ENCODE measurements around the gene TSHR. TPM values are rescaled to one million over a fixed set of nuclear protein-coding genes. Genes with fewer than 3 reads are reported as not detected.

TSHR gene
- total and polyA plus RNA-seq, 2 donors = 10.3 to 20.1 TPM

GRCh38 chr14:80979951-80980350 lies 24.5 kb downstream of the TSHR start:
- WGBS = 84% methylated on average over 2 of the region's 2 CpGs
- H3K9me3 ChIP-seq (ENCODE audit: control insufficient read depth in 2 of 2, insufficient read depth in 1 of 2, low read length in 1 of 2) = no peaks in the 10 kb centered on the region
- no peak for DNase-seq (ENCODE audit: low read depth in 6 of 9, low spot score in 9 of 9)

GRCh38 chr14:80981156-80981555 lies 25.7 kb downstream of the TSHR start:
- peaks cover 60 to 67% of the 10 kb centered on the region in 2 donors for H3K4me1 ChIP-seq (ENCODE audit: control insufficient read depth in 2 of 2, insufficient read depth in 2 of 2, low read length in 2 of 2)
- DNase-seq (ENCODE audit: low read depth in 6 of 9, low spot score in 9 of 9) = no peak
- peaks cover 2 to 6% of the 10 kb centered on the region in 2 donors for H3K36me3 ChIP-seq (ENCODE audit: control insufficient read depth in 2 of 2, insufficient read depth in 2 of 2, low read length in 1 of 2)
- no peaks in the 10 kb centered on the region for H3K27me3 ChIP-seq (ENCODE audit: control insufficient read depth in 2 of 2, insufficient read depth in 1 of 2, low read length in 1 of 2)
- no peak overlapping the region for H3K4me3 ChIP-seq (ENCODE audit: low read length in 2 of 2)
- no peaks in the 10 kb centered on the region for H3K9me3 ChIP-seq (ENCODE audit: control insufficient read depth in 2 of 2, insufficient read depth in 1 of 2, low read length in 1 of 2)
- 90% methylated on average over 3 of the region's 3 CpGs for WGBS
- H3K27ac ChIP-seq (ENCODE audit: low read depth in 1 of 2, low read length in 1 of 2) = peak overlapping the region in 1 of 2 donors; percentile 70

More at GRCh38 chr14:80979951-80980350, 24.5 kb downstream of the TSHR start:
- H3K36me3 ChIP-seq (ENCODE audit: control insufficient read depth in 2 of 2, insufficient read depth in 2 of 2, low read length in 1 of 2) = peaks cover 3 to 6% of the 10 kb centered on the region in 2 donors
- H3K4me1 ChIP-seq (ENCODE audit: control insufficient read depth in 2 of 2, insufficient read depth in 2 of 2, low read length in 2 of 2) = peaks cover 59 to 69% of the 10 kb centered on the region in 2 donors
- no peak overlapping the region for H3K4me3 ChIP-seq (ENCODE audit: low read length in 2 of 2)
- H3K27me3 ChIP-seq (ENCODE audit: control insufficient read depth in 2 of 2, insufficient read depth in 1 of 2, low read length in 1 of 2) = no peaks in the 10 kb centered on the region
- peak overlapping the region; percentile 8 to 96 for H3K27ac ChIP-seq (ENCODE audit: low read depth in 1 of 2, low read length in 1 of 2)

GRCh38 chr14:80981673-80982072 lies 26.3 kb downstream of the TSHR start:
- H3K27me3 ChIP-seq (ENCODE audit: control insufficient read depth in 2 of 2, insufficient read depth in 1 of 2, low read length in 1 of 2) = no peaks in the 10 kb centered on the region
- no peak for DNase-seq (ENCODE audit: low read depth in 6 of 9, low spot score in 9 of 9)
- peak overlapping the region; percentile 70 to 72 for H3K27ac ChIP-seq (ENCODE audit: low read depth in 1 of 2, low read length in 1 of 2)
- WGBS = 93% methylated on average over 7 of the region's 7 CpGs
- peaks cover 0 to 6% of the 10 kb centered on the region in 2 donors for H3K36me3 ChIP-seq (ENCODE audit: control insufficient read depth in 2 of 2, insufficient read depth in 2 of 2, low read length in 1 of 2)
- no peak overlapping the region for H3K4me3 ChIP-seq (ENCODE audit: low read length in 2 of 2)
- no peaks in the 10 kb centered on the region for H3K9me3 ChIP-seq (ENCODE audit: control insufficient read depth in 2 of 2, insufficient read depth in 1 of 2, low read length in 1 of 2)
- H3K4me1 ChIP-seq (ENCODE audit: control insufficient read depth in 2 of 2, insufficient read depth in 2 of 2, low read length in 2 of 2) = peaks cover 55 to 66% of the 10 kb centered on the region in 2 donors

- no peak overlapping the region for H3K27ac ChIP-seq (ENCODE audit: low read depth in 1 of 2, low read length in 1 of 2)
- no peaks in the 10 kb centered on the region for H3K9me3 ChIP-seq (ENCODE audit: control insufficient read depth in 2 of 2, insufficient read depth in 1 of 2, low read length in 1 of 2)
- 95% methylated on average over 2 of the region's 2 CpGs for WGBS
- H3K4me1 ChIP-seq (ENCODE audit: control insufficient read depth in 2 of 2, insufficient read depth in 2 of 2, low read length in 2 of 2) = peaks cover 45 to 63% of the 10 kb centered on the region in 2 donors
- peaks cover 0 to 6% of the 10 kb centered on the region in 2 donors for H3K36me3 ChIP-seq (ENCODE audit: control insufficient read depth in 2 of 2, insufficient read depth in 2 of 2, low read length in 1 of 2)
- no peak for DNase-seq (ENCODE audit: low read depth in 6 of 9, low spot score in 9 of 9)
- H3K4me3 ChIP-seq (ENCODE audit: low read length in 2 of 2) = no peak overlapping the region
- H3K27me3 ChIP-seq (ENCODE audit: control insufficient read depth in 2 of 2, insufficient read depth in 1 of 2, low read length in 1 of 2) = no peaks in the 10 kb centered on the region
Observed at GRCh38 chr14:80982711-80983110, 27.3 kb downstream of the TSHR start.

- Histone ChIP-seq H3K9me3 (ENCODE audit: control insufficient read depth in 2 of 2, insufficient read depth in 1 of 2, low read length in 1 of 2) (no peaks in the 10 kb centered on the region), H3K27me3 (ENCODE audit: control insufficient read depth in 2 of 2, insufficient read depth in 1 of 2, low read length in 1 of 2) (no peaks in the 10 kb centered on the region), H3K27ac (ENCODE audit: low read depth in 1 of 2, low read length in 1 of 2) (peak overlapping the region in 1 of 2 donors; percentile 44), H3K4me1 (ENCODE audit: control insufficient read depth in 2 of 2, insufficient read depth in 2 of 2, low read length in 2 of 2) (peaks cover 19 to 28% of the 10 kb centered on the region in 2 donors), H3K4me3 (ENCODE audit: low read length in 2 of 2) (no peak overlapping the region), H3K36me3 (ENCODE audit: control insufficient read depth in 2 of 2, insufficient read depth in 2 of 2, low read length in 1 of 2) (peaks cover 0 to 5% of the 10 kb centered on the region in 2 donors)
- WGBS = 54% methylated on average over 6 of the region's 6 CpGs
- DNase-seq (ENCODE audit: low read depth in 6 of 9, low spot score in 9 of 9) = peak; percentile 58 to 92 (median 82)
Observed at GRCh38 chr14:80987235-80988032, 32.0 kb downstream of the TSHR start.

- peaks cover 0 to 5% of the 10 kb centered on the region in 2 donors for H3K36me3 ChIP-seq (ENCODE audit: control insufficient read depth in 2 of 2, insufficient read depth in 2 of 2, low read length in 1 of 2)
- peaks cover 15 to 25% of the 10 kb centered on the region in 2 donors for H3K4me1 ChIP-seq (ENCODE audit: control insufficient read depth in 2 of 2, insufficient read depth in 2 of 2, low read length in 2 of 2)
- no peaks in the 10 kb centered on the region for H3K9me3 ChIP-seq (ENCODE audit: control insufficient read depth in 2 of 2, insufficient read depth in 1 of 2, low read length in 1 of 2)
- H3K27me3 ChIP-seq (ENCODE audit: control insufficient read depth in 2 of 2, insufficient read depth in 1 of 2, low read length in 1 of 2) = no peaks in the 10 kb centered on the region
- WGBS = 94% methylated on average over 1 of the region's 1 CpG
- no peak overlapping the region for H3K4me3 ChIP-seq (ENCODE audit: low read length in 2 of 2)
- no peak overlapping the region for H3K27ac ChIP-seq (ENCODE audit: low read depth in 1 of 2, low read length in 1 of 2)
- no peak for DNase-seq (ENCODE audit: low read depth in 6 of 9, low spot score in 9 of 9)
Observed at GRCh38 chr14:80988192-80988591, 32.8 kb downstream of the TSHR start.

- 68% methylated on average over 6 of the region's 6 CpGs for WGBS
- Histone ChIP-seq H3K36me3 (ENCODE audit: control insufficient read depth in 2 of 2, insufficient read depth in 2 of 2, low read length in 1 of 2) (peaks cover 0 to 5% of the 10 kb centered on the region in 2 donors), H3K4me1 (ENCODE audit: control insufficient read depth in 2 of 2, insufficient read depth in 2 of 2, low read length in 2 of 2) (peaks cover 15 to 25% of the 10 kb centered on the region in 2 donors), H3K27me3 (ENCODE audit: control insufficient read depth in 2 of 2, insufficient read depth in 1 of 2, low read length in 1 of 2) (no peaks in the 10 kb centered on the region), H3K27ac (ENCODE audit: low read depth in 1 of 2, low read length in 1 of 2) (no peak overlapping the region), H3K9me3 (ENCODE audit: control insufficient read depth in 2 of 2, insufficient read depth in 1 of 2, low read length in 1 of 2) (no peaks in the 10 kb centered on the region), H3K4me3 (ENCODE audit: low read length in 2 of 2) (no peak overlapping the region)
- no peak for DNase-seq (ENCODE audit: low read depth in 6 of 9, low spot score in 9 of 9)
Observed at GRCh38 chr14:80988735-80989429, 33.5 kb downstream of the TSHR start.

- Histone ChIP-seq H3K4me3 (ENCODE audit: low read length in 2 of 2) (no peak overlapping the region), H3K9me3 (ENCODE audit: control insufficient read depth in 2 of 2, insufficient read depth in 1 of 2, low read length in 1 of 2) (no peaks in the 10 kb centered on the region), H3K27ac (ENCODE audit: low read depth in 1 of 2, low read length in 1 of 2) (no peak overlapping the region), H3K27me3 (ENCODE audit: control insufficient read depth in 2 of 2, insufficient read depth in 1 of 2, low read length in 1 of 2) (no peaks in the 10 kb centered on the region), H3K36me3 (ENCODE audit: control insufficient read depth in 2 of 2, insufficient read depth in 2 of 2, low read length in 1 of 2) (peaks cover 0 to 8% of the 10 kb centered on the region in 2 donors), H3K4me1 (ENCODE audit: control insufficient read depth in 2 of 2, insufficient read depth in 2 of 2, low read length in 2 of 2) (peaks cover 2% of the 10 kb centered on the region in 2 donors)
- no peak for DNase-seq (ENCODE audit: low read depth in 6 of 9, low spot score in 9 of 9)
- WGBS = 95% methylated on average over 3 of the region's 3 CpGs
Observed at GRCh38 chr14:80992580-80992979, 37.2 kb downstream of the TSHR start.
